GM12892 (cell line): ENCODE data around the gene AP5B1.

ENCODE experiments used
- POLR2A ChIP-seq: IDR thresholded peaks from 2 replicates; pipeline ENCODE4 v1.6.1; 2011; ENCODE audit warnings: low read depth, low read length, control low read depth
- POLR2AphosphoS5 ChIP-seq: IDR thresholded peaks from 2 replicates; pipeline ENCODE4 v1.6.1; 2011; ENCODE audit warnings: low read depth, low read length, control low read depth
- TAF1 ChIP-seq: IDR thresholded peaks from 2 replicates; pipeline ENCODE4 v1.6.1; 2011; ENCODE audit warnings: low read depth, mild to moderate bottlenecking, control low read depth, low read length, borderline replicate concordance

DNA sequence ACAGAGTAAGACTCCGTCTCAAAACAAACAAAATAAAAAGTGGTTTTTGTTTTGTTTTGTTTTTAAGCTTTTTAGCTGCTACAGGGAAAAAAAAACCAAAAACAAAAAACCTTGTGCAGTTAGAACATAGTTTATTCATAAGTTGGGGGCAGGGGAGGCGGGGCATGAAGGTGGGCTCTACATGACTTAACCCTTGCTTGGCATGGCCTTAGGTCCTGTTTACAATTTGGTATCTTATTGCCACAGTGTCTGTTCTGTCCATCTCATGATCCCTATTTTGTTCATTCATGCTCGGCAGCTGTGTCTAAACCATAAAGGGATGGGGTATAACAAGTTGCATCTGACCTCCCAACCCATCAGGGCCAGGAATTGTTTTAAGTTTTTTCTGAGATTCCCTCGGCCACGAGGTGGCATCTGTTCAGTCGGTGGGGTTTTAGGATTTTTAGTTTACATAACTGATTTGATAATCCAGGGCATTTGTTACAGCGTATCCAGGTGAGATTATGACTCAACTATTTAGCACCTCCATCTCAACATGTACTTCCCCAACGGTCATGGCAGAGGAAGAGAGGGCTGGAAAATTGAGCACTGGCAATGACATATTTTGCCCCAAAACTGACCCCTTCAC, 6.9 kb downstream of the AP5B1 start:
- TF ChIP-seq POLR2AphosphoS5 (no peak), POLR2A (no peak), TAF1 (no peak)
